Measurements from ENCODE around the gene NMT1.

The NMT1 gene

DNA sequence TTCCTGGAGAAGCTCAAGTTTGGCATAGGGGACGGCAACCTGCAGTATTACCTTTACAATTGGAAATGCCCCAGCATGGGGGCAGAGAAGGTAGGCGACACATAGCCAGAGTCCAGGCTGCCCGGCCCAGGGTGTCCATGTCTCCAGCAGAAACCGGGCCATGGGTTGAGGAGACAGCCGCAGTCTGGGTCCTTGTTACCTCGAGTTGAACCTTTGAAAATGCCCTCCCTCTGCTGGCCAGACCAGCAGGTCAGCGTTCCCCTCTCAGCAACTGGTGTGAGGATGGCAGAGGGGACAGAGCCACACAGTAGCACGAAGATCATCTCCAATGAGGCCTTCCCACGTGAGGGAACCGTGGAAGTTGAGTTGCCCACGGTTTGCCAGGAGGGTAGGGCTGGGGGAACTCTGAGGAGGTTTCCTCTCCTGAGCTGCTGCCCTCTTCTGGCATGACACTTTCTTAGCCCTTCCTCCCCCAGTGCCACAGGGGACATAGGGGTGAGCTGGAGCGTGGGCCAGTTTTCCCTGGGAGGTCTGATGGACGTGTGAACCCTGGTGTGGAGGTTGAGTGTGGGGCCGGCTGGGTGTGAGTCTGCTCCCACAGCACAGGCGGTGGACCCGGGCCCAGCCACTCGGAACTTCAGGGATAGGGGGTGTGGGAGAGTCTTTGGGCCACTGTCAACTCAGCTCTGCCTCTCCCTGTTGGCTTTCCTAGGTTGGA lies 43.9 kb downstream of the NMT1 start:
- DNase-seq (ENCODE audit: low spot score): no peak

DNA sequence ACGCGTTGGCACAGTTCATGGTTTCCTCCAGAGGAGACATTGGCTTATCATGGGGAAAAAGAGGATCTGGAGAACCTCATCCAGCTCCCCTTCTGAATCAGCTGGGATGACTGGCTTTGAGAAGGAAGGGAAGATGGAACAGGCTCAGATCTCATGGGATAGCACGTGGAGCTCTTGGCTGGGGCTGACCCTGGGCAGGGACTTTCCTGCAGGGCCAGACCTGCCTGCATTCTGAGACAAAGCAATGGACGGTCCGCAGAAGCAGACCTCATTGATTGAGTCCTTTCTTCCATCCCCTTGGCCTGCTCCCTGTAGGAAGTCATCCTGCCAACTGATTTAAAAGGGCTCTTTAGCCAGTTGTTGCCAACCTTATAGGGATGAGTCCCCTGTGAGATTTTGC lies 45.0 kb downstream of the NMT1 start:
- DNase-seq (ENCODE audit: low spot score): no peak

DNA sequence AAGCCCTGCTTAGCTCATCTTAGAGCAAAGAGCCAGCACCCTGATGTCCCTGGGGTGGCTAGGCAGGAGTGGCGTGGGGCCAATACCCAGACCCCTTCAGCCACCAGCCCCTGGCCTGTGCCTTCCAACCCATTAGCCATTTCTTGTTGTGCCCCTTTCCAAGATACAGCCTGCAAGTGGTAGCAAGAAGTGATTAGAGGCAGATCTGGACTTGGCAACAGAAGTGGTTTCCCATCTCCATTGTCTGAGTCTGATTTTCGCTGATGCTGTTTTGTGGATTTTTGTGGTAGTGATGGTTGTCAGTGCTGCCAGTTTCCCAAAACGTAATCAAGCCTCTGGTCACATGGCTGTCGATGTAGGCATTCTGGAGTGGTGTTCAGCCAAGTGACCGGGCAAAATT lies 45.5 kb downstream of the NMT1 start:
- DNase-seq (ENCODE audit: low spot score): no peak

DNA sequence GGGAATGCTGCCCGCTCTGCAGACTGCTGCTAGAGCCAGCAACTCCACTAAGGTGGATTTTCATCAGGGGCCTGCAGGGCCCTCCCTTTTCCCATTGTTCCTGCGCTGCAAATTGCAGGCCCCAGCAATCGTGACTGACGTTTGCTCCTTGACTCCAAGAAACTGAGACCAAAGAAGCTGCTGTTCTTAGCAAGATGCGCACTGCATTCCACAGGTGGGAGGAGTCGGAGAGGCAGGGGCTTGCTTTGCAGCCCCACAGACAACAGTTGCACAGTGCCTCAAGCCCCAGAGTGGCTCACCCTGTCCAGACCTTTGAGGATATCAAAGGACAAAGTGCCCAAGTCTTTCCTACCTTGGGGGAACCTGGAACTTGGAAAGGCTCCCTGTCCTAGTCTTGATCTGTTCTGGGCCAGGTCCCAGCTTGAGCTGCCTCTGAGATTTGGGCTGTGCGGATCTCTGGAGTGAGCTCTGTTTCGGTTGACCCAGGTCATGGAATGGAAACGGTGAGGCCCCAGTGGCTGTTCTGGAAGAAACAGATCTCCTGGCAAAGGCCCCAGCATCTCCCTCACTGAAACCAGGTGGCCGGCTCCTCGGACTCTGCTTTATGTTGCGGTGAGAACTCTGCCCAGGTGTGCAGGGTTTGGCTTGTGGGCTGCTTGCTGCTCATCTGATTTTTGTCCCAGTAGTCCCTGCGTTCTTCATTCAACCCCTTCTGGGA lies 46.3 kb downstream of the NMT1 start:
- DNase-seq (ENCODE audit: low spot score): no peak

DNA sequence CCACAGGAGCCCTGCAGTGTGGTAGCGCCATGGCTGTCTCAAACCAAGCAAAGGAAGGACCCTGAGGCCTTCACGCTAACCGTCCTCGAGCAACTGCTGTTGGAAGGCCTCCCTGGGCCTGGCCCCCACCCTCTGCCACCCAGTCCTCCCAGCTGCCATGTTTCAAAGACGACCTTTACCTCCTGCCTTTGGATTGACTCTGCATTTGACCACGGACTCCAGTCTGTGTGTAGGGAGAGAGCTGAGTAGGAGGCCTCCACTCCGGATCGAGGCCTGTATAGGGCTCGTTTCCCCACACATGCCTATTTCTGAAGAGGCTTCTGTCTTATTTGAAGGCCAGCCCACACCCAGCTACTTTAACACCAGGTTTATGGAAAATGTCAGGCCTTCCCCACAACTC lies 46.9 kb downstream of the NMT1 start:
- DNase-seq (ENCODE audit: low spot score): no peak

DNA sequence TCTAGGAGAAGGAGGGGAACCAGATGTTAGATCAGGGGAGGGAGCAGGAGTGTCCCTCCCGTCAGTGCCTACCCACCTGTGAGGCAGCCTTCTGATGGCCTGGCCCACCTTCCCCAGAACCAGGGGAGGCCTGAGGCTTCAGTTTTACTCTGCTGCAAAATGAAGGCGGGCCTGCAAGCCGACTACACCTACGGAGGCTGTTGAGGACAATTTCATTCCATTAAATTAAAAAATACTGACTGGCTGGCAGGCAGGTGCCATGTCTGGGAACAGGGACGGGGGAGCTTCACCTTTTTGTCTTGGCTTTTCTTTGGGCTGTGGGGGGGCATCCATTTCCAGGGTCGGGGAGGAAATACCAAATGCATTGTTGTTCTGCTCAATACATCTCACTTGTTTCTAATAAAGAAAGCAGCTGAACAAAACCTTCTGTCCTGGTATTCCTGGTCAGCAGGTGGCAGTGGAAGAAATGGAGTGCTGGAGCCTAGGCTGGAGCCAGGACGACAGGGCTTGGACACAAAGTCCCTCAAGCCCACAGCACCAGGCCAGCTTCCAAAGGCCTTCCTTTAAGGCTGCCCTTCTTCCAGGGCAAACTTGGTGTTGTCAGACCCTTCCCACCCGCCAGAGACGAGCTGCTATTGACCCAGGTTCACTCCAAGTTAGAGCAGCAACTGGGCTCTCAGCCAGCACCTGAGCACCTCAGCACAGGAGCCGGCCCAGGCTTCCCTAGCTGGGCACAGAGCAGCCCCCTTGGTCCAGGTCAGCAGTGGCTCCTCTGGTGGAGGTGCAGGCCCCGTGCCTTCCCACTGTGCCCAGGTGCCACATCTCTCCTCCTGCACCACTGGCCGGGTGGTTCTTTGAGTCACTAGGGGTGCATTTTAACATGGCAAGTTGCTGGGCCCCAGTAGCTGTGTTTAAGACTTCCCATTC lies 47.7 kb downstream of the NMT1 start:
- DNase-seq (ENCODE audit: low spot score): no peak

DNA sequence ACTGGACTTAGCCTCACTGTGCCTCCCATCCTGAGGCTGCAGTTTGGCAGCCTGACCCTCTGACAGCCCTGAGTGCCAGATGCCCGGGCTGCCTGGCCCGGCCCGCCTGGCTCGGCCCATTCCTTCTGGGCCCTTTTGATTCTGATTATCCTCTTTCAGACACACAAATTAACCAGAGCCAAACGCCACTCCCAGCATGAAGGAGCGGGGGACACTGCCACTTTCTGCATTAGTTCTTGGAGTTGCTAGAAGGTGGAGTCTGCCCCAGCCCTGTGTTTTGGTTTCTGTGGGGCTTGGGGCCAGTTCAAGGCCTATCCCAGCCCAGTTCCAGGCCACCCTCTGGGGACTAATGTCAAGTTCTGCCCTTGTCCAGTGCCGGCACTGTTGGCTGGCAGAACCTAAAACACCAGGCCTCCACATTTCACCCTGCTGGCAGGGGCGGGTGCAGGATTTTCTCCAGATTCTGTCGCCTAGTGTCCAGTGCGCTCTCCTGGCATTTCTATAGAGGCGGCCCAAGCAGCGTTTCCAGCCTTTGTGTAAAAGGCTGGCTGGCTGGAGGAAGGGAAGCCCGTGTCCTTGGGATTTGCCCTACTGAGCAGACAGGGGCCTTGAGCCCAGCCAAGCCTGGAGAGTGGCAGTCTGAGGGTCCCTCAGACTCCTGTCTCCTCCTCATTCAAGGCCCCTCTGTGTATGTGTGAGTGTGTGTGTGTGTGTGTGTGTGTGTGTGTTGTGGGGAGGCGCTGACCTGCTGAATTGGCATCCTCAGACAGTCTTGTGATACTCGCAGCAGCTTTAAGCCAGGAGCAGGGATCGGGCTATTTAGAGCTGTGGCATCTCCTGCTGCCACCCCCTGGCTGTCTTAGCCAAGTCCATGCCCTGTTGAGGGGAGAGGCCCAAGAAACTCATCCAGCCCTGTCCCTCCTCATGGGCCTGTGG lies 49.8 kb downstream of the NMT1 start:
- DNase-seq (ENCODE audit: low spot score): no peak

DNA sequence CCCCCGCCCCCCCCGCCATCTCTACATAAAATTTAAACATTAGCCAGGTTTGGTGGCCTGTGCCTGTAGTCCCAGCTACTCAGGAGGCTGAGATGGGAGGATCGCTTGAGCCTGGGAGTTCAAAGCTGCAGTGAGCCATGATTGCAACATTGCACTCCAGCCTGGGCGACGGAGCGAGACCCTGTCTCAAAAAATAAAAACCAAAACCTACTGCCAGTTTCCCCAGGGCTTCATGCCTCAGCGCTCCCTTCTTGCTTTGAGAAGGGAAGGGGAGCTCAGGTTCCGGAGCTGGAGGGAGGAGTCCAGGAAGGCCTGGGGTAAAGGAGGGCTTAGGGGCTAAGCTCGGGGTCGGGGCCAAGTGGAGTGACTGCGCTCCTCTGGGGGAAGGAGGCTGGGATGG lies 50.7 kb downstream of the NMT1 start:
- no peak for DNase-seq (ENCODE audit: low spot score)

DNA sequence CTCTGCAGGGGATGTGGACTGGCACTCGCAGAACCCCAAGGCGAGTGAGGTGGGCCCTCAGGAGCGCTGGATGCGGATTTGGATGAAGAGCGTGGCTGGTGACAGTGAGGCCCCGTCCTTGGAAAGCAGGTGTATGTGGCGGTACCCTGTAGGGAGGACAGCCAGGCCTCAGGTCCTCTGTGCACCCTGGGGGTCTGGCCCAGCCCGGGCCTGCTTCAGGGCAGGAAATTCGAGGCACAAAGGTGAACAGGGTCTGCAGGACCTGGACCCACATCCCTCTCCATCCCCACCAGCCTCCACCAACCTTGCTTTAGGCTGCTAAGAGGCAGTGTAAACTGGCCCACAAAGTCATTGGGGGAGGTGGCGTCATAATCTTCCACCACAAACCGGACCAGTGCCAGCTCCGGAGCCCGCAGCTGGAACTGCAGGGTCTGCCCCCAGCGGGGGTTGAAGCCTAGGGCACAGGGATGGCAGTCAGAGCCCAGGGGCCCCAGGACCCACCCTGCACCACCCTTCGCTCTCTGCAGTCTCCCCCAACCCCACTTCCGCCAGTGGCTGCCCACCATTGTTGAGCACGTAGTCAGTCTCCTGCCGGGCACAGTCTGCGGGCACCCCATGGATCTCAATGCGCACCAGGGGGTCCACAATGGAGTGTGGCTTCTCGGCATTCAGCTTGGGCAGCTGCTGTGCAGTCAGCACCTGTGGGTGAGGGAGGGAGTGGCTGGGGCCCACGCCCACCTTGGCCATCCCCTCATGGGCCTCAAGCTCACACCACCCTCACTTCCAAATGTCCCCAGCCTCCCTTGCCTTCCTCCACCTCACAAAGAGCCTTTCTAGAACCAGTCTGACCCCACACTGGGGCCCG lies 51.7 kb downstream of the NMT1 start:
- DNase-seq (ENCODE audit: low spot score): no peak

DNA sequence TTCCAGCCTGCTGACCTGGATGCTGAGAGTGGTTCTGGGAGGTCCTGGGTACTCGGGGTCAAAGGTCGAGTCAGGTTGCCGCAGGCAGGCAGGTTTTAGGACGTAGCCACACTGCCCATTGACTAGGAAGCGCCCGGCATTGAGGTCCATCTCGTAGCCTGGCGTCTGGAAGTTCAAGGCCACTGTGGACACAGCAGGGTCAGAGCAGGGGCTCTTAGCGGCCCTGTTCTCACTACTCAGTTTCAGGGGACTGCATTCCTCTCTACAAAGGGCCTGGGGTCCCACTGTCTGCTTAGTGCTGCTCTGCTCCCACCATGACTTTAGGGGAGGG lies 52.3 kb downstream of the NMT1 start:
- DNase-seq (ENCODE audit: low spot score): no peak

DNA sequence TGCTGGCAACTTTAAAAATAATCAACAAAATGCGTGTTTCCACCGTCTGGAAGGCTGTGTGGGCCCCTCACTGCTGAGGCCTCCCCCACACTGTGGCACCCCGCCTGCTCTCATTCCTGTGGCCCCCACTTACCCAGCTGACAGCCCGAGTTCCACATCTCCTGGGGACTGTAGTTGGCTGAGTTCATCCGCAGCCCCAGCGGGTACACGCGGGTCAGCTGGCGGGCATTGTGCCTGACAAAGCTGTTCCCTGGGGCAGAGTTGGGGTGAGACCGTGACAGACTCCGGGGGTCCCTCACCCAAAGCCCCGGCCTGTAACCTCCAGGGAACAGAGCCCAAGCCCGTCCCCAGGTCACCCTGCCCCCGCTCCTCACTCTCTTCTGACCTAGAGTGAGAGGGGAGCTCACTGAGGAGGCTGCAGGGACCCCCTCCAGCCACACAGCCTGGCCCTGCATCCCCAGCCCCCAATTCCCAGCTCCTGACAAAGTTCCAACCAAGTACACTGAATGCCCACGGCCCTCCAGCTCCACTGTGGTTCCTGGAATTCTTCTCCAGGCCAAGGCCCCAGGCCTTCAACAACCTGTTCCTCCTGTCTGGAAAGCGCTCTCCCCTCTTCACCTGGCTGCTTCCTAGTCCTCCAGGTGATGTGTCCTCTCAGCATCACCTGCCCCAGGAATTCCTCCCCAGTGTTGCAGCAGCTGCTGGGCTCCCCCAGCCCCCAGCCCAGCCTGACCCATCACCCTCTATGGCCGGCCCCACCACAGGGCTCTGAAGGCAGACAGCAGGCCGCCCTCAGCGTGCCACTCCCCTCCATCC lies 53.2 kb downstream of the NMT1 start:
- DNase-seq (ENCODE audit: low spot score): no peak

DNA sequence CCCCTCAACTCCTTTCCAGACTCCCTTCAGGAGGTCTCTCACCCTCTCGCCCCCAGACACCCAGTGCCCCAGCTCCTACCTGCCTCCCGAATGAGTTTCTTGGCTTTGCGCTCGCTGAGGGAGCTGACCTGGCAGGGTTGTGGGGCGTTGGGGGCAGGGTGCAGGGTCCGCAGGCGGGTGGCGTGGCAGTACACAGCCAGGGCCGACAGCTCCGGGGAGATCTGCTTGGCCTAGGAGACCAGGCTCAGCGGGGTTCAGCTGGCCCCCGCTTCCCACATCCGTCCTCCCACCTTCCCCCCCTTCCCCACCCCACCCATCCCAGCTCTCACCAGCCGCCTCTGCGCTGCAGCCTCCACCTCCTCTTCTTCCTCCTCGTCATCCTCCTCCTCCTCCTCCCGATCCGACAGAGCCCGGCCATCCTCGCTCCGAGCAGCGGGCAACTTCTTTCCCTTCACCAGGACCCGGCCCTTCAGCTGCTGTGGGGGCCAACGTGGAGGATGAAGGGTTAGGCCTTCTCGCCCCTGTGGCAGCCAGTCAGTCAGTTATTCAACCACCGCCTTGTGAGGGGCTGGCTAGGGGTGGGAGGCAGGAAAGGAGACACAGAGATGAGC lies 54.0 kb downstream of the NMT1 start:
- no peak for DNase-seq (ENCODE audit: low spot score)

DNA sequence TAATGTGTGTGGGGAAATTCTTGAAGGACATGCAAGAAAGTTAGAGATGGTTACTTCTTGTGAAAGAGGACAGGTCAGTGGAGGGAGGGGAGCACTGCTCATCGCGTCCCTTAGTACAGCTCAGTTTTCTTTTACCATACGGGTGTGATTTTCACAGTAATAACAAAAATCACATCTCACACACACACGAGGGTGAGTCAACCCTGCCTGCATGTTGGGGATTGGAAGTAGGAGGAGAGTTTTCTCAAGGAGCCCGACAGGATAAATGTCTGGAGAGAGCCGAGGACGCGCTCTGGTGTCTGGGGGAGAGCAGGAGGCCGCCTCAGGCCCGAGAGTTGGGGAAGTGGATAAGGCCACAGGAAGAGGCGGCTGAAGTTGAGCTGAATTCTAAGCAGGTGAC lies 54.8 kb downstream of the NMT1 start:
- no peak for DNase-seq (ENCODE audit: low spot score)

DNA sequence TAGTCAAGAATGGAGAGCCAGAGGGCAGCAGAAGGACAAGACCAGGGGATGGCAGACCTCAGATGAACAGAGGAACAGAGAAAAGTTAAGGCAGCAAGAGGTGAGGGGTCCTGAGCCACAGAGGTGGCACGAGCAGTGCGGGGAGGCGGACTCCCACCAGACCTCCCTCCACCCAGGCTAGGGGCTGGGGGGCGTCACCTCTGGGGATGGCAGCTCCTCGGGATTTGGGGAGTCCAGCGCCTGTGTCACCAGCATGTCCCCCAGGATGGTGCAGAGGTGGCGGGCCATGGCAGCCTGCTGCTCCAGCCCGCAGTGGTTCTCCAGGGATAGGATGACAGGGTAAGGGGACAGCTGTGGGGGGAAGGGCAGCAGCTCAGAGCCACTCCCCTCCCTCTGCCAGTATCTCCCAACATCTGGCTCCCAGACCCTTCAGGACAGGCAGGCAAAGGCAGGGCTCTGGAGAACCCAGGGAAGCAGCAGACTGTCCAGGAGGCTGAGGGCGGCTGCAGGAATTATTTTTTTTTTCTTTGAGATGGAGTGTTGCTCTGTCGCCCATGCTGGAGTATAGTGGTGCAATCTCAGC lies 55.4 kb downstream of the NMT1 start:
- no peak for DNase-seq (ENCODE audit: low spot score)

DNA sequence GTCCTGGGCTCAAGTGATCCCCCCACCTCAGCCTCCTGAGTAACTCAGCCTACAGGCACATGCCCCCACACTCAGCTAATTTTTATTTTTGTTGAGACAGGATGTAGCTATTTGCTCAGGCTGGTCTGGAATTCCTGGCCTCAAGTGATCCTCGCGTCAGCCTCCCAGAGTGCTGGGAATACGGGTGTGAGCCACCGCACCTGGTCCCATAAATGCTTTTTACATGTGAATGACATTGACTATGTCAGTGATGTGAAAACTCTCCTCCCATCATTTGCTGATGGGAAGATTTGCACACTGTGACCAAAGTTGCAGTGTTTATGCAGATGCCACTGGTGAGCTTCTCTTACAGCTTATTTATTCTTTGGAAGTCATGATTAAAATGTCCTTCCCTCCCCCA lies 56.2 kb downstream of the NMT1 start:
- no peak for DNase-seq (ENCODE audit: low spot score)

DNA sequence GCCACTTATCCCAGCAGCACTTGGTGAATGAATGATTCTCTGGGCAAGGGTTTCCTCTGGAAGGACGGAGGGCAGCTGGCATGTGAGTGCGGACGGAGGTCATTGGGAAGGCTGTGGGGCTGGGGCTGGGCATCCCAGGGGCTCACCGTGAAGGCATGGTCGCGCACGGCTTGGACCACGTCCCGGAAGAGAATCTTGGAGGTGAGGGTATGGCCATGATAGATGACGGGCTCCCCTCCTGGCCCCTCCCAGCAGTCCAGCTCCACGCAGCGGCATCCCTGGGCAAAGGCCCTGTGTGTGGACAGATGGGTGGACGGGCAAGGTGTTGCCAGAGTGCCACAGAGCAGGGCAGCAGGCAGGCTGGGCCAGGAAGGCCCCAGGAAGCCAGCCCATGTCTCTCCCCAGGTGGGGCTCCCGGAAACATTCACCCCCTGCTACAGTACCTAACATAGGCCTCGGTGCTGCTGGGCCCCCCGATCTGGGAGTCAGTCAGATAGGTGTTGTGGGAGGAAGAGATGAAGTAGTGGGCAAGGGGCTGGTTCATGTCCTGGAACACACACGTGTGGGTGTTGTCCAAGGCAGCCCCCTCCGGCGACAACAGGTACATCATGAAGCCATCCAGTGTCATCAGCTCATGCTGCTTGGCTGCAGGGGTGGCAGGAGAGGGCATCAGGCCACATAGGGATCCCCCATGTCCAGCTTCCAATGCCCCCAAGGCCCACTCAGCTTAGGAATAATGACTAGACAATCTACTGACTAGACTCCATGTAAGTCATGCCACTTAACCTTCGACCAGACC lies 56.9 kb downstream of the NMT1 start:
- DNase-seq (ENCODE audit: low spot score): no peak

DNA sequence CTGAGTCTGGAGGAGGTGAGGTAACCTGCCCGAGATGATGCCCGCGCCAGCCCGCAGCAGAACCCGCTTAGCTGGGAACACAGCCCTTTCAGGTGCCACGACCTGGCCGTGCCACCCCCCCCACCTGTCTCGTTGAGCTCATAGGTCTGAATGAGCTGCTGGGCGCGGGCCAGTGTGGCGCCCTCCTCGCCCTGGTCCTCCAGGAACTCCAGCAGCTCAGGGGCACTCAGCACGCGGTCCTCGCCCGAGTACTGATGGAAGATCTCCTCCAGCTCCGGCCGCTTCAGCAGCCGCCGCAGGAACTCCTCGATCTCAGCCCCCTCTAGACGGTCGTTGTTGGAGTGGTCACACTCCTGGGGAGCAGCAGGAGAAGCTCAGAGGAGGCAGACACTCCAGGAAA lies 57.6 kb downstream of the NMT1 start:
- DNase-seq (ENCODE audit: low spot score): no peak

DNA sequence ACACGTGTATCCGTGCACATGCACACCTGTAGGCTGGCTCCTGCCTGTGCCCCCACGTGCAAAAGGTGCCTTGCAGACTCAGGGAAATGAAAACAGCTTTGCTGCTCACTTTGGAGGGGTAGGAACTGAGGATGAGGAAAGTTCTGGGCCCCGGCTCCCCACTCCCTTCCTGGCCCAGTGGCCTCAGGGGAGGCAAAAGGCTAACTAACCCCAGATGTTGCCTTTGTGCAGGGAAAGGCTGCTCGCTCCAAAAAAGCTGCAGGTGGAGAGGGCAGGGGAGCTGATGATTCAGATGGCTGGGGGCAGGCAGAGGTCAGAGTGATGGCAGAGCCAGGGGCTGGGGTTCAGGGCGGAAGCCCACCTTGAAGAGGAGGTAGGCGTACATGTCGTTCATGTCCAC lies 58.8 kb downstream of the NMT1 start:
- no peak for DNase-seq (ENCODE audit: low spot score)
